GM18909 (cell line): ENCODE results near the gene BCAS3.
"Not testable (repeated sequence)": the region's sequence is repeated elsewhere in the genome, so short reads cannot be mapped to it uniquely, and the experiment has no call there.

Experiments used
- ATAC-seq: cut with Tn5 transposase; IDR thresholded peaks from one replicate; pipeline ENCODE4 v1.9.1; 2021; ENCODE audit warnings: mild to moderate bottlenecking; ENCODE audit not compliant: unreplicated experiment, poor library complexity

BCAS3 gene

DNA sequence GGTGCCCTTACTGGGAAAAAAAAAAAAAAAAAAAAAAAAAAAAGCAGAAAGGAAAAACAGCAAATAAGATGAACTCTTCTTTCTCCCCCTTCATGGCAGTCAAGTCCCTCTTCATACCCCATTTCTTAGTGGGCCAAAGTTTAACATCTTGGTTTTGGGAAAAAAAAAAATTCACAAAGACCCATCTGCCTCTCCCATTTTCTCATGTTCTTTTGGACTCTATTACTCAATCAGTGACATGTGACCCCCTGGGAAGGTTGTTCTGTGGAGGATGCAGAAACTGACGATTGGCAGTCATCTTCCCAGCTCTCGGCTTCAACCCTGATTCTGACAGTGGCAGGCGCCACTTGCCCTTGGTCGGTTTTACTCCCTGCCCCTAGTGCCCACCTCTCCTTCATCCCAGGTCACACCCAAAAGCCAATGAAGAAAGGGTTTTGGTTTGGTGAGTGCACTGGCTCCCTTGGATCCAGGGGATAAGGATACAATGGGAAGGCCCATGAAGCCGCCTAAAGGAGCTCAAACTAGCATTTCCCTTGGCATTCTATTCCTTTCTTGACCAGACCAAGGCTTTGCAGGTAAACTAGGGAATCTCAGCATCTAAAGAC is 661.3 kb downstream of the BCAS3 start:
- ATAC-seq, result no peak

DNA sequence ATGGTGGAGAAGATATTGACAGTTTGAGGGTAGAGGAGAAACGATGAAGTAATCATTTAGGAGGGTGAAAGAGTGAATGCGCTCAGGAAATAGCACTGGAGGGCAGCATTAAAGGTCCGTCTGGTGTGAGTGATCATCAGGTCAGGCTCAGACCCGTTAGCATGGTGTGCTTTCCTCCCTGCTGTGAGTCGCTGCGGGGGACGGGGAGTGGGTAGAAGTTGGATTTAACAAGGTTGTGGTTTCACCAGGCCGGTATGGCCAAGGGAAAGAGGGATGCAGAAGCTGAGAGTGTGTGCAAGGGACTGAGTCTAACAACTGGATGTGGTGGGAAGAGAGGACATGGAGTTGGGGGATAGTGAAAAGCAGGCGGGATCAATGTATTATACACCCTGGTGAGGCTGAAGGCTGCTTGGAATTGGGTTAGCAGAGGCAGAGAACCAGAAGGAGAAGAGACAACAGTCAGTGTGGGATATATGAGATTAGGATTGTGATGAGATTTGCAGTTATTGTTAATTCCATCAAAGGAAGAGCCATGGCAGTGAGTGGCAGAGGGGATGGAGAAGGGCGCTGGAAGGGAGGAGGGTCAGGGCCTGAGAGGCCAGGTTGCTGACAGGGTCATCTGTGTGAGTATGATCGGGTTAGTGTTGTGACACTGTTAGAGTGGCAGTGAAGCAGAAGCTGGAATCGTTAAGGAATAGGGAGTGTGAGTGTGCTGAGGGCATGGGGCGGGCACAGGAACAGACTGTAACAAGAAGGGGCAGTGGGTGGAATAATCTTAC is 663.0 kb downstream of the BCAS3 start:
- ATAC-seq, result no peak

DNA sequence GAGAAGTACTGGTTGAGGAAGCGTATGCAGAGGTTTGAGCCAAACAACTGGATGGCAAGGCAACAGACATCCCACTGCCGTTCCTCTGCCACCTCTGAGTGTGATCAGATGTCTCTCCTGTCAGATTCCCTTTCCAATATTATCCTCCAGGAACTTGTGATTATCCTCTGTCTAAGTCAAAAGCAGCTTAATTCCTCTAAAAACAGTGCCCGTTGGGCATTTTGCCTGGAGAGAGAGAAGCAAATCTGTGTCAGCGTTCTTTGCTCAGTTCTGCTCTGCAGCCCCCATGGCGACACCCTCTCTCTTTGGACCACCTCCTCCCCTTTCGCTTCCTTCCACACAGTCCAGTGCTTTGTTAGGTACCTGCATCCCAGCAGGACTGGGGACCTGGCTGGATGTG is 665.9 kb downstream of the BCAS3 start:
- ATAC-seq, result no peak

DNA sequence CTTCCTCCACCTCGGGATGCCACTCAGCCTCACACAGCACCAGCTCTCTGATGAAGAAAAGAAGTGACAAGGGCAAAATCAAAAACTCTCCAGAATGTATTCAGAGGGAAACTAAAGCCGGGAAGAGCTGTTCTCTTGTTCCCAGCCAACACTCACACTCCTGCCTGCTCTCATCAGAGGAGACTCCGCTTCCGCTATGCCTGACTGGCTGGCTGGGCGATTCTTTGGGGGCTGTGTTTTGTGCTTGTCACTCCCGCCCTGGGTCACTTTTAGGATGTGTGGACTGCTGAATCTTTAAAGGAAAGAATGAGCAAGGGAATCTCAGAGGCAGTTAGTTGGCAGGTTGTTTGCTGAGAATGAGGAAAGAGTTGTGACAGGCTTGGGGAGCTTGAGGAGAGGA is 667.4 kb downstream of the BCAS3 start:
- no peak for ATAC-seq

DNA sequence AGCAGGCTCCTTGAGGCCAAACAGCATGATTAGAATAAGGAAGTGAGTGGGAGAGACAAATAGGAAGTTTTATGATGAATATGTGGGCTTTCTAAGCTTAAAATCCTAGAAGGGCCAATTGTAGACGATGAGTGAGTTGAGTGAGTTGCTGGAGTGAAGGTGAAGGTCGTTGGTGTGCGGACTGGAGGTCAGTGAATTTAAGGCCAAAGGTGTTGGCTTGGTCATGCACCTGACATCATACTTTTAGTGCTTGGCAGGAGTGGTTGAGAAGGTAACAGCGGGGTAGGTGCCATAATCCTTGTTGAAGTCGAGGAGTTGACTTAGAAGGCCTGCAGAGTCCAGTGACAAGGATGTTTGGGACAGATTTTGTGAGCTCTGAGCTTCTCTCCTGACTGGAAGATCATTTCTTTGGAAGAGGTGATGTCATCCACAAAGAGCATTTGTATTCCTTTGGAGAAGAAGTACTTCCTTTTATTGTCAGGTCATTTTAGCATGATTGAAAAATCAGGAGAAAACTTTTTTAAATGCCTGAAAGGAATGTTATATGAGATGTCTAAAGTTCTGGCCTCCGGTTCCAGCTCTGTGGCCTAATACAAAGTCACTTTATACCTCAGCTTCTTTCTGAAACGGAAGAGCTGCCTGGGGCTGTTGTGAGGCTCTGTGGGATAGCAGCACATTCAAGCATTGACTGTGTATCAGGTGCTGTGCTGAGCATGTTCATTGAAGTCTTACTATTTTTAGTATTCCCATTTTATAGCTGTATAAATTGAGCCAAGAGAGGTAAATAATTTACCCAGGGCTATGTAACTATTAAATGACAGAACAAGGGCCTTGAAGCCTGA is 668.4 kb downstream of the BCAS3 start:
- ATAC-seq, result no peak

DNA sequence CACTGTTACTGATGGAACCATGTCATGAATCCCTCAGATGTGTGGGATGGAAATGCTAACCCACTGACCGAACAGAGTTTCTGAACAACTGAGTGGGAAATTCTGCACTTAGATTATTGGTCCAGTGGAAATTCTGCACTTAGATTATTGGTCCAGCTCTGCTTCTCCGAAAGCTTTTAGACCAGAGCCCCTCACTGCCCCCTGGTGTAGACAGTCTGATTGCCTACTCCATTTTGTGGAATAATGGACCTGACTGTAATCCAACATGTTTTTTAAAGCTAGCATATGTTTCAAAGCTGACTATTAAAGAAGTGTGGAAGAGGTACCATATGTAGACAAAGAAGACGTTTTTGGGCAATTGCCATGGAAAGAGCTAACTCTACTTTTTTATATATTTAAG is 671.7 kb downstream of the BCAS3 start:
- no peak for ATAC-seq

DNA sequence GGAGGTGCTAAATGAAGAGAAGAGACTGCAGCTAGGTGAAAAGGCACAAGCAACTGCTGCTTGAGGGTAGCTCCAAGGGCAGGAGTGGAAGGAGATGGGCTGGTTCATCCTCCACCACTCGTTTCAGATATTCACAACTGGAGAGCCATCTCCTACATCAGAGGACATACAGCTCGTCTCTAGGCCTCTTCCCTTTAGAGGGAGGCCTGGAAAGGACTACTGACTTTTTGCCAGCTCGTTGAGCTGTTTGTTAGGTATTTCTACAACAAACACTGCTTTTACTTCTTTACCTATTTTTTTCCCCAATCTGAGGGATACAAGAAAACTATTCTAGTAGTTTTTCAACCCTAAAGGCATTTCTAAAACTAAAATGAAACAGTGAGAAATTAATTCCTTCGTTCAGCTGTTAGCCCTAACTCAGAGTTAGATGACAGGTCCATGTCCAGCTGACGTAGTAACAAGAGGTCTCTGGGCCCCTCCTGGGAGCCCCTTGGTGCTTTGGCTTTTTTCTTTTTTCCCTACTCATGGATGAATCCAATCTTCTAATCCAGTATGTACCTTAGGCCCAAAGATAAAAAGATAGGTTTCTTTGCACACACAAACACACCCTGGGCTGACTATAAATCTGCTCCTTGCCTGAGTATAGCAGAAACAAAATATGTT is 674.2 kb downstream of the BCAS3 start:
- ATAC-seq, result no peak

DNA sequence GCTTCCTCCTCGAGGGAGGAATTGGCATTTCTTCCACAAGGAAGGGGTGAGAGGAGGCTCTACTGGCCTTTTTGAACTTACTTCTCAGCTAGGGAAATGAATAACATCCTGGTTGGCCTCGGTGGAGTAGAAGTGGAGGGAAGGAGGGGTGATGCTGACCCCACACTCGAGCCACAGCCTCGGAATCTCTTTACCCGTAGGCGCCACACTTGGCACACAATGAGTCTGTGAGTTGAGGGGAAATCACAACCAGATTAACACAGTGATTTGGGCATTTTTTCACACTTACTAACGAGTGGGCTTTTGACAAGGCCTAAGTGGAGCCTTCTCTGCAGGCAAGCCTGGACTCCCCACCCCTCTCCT is 674.7 kb downstream of the BCAS3 start:
- no peak for ATAC-seq

DNA sequence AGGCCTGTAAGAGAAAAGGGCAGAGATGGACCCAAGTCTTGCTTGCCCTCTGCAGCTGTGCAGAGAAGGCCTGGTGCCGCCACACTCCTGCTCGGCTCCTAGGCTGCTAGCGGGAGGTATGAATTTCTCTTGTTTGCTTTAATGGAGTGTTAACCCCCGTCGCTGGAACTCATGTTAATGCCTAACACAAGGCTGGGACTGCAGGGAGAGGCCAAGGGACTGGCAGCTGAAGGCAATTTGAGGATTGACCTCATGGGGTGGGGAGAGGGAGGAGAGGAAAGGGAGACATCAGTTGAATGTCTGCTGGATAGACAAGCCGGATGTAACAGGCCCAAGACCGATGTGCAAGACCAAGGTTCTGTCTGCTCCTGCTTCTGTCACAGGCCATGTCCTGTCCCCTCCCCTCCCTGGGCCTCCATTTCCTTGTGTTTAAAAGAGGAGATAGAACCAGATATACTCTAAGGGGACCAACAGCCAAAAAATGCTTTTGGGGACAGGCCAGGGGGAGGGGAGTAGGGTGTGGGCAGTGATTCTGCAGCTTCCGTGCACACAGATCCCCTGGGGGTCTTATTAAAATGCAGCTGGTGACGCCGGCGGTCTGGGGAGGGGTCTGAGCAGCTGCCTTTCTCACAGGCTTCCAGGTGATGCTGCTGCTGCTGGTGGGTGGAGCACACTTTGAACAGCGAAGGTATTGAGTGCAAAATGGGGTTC is 675.3 kb downstream of the BCAS3 start:
- no peak for ATAC-seq

DNA sequence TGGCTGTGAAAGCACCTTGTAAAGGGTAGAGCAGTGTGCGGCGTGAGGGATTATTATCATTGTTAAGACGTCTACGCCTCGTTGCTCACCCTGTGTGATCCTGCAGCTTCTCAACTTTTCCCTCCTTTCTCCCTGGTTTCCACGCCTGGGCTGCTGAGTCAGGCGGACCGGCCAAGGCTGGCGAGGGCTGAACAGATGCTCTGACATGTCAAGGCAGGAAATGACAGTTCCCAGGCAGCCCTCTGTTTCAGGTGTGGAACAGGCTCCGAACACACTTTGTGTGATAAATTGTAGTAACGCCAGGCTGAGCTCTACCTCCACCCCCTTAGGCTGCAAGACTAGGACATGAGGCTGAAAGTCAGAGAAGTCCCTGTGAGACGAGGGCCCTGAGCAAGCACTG is 676.0 kb downstream of the BCAS3 start:
- no peak for ATAC-seq

DNA sequence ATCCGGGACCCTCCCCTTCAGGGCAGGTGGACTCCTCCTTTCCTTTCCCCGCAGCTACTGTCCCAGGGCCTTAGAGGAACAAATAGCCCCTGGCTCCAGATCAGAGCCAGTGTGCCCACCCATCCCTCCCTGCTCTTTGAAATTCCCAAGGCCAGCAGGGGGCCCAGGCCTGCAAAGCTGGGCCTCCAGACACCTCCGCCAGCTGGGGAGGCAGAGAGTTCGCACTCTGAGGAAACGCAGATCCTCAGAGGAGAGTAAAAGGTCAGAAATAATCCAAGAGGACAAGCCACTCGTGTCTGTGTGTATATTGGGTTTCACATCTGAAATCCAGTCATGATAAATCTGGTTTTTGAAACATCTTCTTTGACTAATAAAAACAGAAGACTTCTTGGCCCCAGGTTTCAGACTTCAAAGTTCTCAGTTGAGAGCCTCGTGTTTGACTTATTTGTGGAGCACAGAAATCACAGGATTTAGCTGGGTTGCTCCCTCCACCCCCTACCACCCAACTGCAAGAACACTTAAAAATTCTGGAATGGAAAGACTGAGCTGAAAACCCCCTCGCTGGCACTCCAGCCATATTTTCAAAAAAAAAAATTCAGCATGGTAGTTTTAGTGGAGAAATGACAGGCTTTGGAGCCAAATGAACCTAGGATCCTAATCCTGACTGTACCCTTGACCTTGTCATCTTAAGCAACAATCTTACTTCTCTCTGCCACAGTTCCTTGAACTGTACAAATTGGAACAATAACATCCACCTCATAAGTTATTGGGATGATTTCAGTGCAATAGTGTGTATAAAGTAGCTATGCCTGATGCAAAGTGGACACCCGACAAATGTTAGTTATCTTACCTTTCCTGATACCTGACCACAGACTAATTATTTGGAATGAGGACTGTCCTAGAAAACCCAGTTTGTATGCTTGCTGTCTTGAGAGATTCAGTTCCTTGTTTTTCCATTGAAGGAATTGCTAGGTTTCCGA is 677.5 kb downstream of the BCAS3 start:
- no peak for ATAC-seq

DNA sequence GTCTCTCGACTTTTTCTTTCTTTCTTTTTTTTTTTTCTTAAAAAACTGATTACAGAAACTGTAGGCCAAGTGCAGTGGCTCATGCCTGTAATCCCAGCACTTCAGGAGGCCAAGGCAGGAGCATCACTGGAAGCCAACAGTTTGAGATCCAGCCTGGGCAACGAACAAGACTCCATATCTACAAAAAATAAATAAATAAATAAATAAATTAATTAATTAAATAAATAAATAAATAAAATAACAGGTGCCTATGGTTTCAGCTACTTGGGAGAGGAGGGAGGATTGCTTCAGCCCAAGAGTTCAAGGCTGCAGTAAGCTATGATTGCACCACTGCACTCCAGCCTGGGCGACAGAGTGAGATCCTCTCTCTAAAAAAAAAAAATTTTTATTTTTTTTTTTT is 679.4 kb downstream of the BCAS3 start:
- not testable (repeated sequence) for ATAC-seq

DNA sequence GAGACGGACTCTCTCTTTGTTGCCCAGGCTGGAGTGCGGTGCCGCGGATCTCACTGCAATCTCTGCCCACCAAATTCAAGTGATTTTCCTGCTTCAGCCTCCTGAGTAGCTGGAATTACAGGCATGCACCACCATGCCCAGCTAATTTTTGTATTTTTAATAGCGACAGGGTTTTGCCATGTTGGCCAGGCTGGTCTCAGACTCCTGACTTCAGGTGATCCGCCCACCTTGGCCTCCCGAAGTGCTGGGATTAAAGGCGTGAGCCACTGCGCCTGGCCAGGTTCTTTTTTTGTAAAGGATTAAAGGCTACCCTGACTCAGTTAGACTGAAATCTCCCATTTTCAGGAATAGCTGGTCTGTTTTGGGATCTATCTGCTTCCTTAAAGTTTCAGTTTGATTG is 681.9 kb downstream of the BCAS3 start:
- ATAC-seq, result not testable (repeated sequence)

DNA sequence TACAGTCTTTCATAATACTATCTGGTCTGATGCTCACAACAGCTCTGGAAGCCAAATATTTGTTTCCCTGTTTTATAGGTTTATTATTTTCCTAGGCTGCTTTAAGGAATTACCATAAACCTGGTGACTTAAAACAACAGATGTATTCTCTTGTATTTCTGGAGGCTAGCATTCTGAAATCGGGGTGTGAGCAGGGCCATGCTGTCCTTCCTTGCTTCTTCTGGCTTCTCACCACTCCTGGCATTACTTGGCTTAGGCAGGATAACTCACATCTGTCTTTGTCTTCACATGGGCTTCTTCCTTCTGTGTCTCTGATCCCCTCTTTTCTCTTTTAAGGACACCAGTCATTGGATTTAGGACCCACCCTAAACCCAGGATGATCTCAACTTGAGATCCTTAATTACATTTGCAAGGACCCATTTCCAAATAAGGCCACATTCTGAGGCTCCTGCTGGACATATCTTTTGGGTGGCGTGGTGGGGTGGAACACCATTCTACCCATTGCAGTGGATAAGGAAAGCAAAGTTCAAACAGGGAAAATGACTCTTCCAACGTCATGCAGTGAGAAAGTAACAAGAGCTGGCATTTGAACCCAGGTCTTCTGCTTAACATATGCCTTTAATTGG is 682.8 kb downstream of the BCAS3 start:
- ATAC-seq, result no peak

DNA sequence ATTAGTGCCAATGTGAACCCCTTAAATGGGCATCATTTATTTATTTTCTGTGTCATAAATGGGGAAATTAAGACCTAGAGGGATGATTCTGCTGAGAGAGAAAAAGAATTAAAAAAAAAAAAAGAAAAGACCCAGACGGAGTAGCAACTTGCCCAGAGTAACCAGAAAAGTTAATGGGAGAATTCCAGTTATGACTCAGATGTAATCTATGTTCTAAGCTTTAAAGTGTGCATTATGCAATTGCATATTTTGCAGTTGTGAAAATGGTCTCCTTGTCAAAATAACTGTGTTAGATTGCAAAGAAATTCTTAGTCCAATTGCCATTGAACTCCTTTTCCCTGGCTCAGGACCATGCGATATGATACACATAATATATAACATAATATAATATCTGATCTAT is 683.4 kb downstream of the BCAS3 start:
- ATAC-seq, result no peak

DNA sequence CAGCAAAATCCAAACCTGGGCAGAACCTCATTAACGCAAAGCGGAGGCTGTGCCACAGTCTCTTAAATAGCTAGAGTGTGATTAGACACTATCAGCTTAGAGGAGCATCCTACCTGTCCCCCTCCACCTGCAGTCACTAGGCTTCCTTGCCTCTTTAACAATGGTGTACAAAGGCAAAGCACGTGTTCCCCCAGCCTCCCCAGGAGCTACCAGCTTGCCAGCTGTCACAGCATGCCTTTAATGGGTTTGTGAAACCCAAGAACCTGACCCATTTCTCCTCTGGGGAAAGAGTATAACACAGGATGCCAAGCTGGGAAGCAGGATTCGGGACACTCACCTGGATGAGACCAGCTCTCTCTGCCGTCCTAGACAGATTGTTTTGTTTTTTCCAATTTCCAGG is 684.7 kb downstream of the BCAS3 start:
- no peak for ATAC-seq

DNA sequence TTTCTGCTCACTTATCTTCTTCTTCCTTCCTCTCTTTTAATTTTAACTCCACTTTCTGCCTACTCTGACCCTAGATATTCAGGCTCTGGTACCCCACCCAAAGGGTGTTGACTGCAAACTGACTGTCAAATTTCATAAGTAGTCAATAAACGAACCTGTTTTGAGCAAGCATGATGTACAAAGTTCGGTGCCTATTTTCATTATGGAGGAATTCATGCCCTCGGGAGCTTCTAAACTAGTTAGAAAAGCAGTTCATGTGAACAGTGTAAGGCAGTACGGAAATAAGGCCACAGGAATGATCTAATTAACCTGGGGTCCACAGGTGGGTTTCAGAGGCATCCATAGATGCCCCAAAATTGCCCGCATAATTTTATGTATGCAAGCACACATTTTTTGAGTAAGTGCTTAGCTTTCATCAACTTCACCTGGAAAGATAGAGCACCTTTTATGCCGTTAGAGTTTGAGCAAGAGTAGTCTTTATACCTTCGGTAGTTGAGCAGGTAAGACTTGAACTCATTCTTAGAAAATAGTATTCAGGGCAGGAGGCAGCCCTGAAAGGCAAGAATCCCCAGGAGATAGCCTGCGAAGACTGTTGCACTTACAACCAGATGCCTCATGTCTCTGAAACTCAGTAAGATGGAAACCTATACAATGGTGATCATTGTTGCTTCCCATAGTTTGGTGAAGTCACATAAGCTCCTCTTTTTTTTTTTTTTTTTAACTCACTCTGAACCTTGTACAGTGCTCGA is 685.4 kb downstream of the BCAS3 start:
- ATAC-seq, result no peak
